HEK293T (cell line): ENCODE results near the gene TMEM232.
"Not testable (repeated sequence)": the region's sequence is repeated elsewhere in the genome, so short reads cannot be mapped to it uniquely, and the experiment has no call there.

Experiments used
- FOXA1 ChIP-seq: fragments of 450-650 bp; IDR thresholded peaks from 2 replicates; pipeline ENCODE4 v1.6.1; 2016; ENCODE audit warnings: mild to moderate bottlenecking
- ZNF384 ChIP-seq: fragments of 450-650 bp; IDR thresholded peaks from 2 replicates; pipeline ENCODE4 v1.6.1; 2016

- not testable (repeated sequence) for TF ChIP-seq ZNF384, FOXA1
Measured at GRCh38 chr5:110535146-110535545, 191.3 kb downstream of the TMEM232 start.
